HepG2 (cell line): Measurements from ENCODE around the gene HIVEP2. TPM values are rescaled to one million over a fixed set of nuclear protein-coding genes. Genes with fewer than 3 reads are reported as not detected.

Source experiments
- ATAC-seq: fragments of 200-7000 bp; cut with Tn5 transposase; 3 replicates; pipeline ENCODE4 v1.9.1; 2020; ENCODE audit warnings: mild to moderate bottlenecking, moderate library complexity
- BruUV-seq: library from RNA; stranded (reverse); fragments of 400-500 nt; replicated peaks from 2 replicates; lab custom pipeline; 2021; lab: Mats Ljungman, UMichigan
- CTCF ChIA-PET: fragments of 300-600 bp; formaldehyde crosslinking; extraction: SDS; loops from one replicate; lab custom pipeline; 2021; ENCODE audit warnings: low total read pairs, inconsistent platforms, low intra/inter-chr PET ratio; lab: Yijun Ruan, JAX
- POLR2A ChIA-PET: fragments of 350-600 bp; sonication (Branson Sonifier 250); formaldehyde crosslinking; loops from one replicate; lab custom pipeline; 2020; ENCODE audit warnings: antibody characterized with exemption, inconsistent platforms; lab: Yijun Ruan, JAX
- DNase-seq: peaks from one replicate; pipeline ENCODE4 v3.0.0-alpha.2; 2015; ENCODE audit warnings: low spot score
- FAIRE-seq: peaks from 3 replicates; lab custom pipeline; 2011; peaks lifted over from hg19 to GRCh38; lab: Jason Lieb, UNC
- H2AFZ ChIP-seq: one replicate; pipeline ENCODE4 v1.6.1; 2011; ENCODE audit warnings: low read length, inconsistent platforms
- H3K27ac ChIP-seq: fragments of 300-600 bp; 3 replicates; pipeline ENCODE4 v1.8.0; 2011; ENCODE audit warnings: mixed run types, mild to moderate bottlenecking, mixed read lengths, low read length, inconsistent platforms; ENCODE audit not compliant: insufficient read depth; ENCODE audit errors: extremely low read length
- H3K27me3 ChIP-seq, 2 experiments: fragments of 200-600 bp in 1 of 2; 2 replicates in 1 of 2; 3 replicates in 1 of 2; pipeline versions ENCODE4 v1.6.0 to v1.8.0; 2011; ENCODE audit warnings: low read length in 2 of 2, mild to moderate bottlenecking in 2 of 2, moderate library complexity in 2 of 2, inconsistent platforms in 1 of 2; ENCODE audit not compliant: insufficient read depth in 2 of 2, control insufficient read depth in 1 of 2
- H3K36me3 ChIP-seq, 2 experiments: fragments of 200-600 bp in 1 of 2; replicated peaks in 1 of 2; 2 replicates in 1 of 2; 3 replicates in 1 of 2; pipeline versions ENCODE4 v1.5.1 to v1.8.0; 2011; ENCODE audit warnings: low read length in 2 of 2, inconsistent platforms in 1 of 2; ENCODE audit not compliant: insufficient read depth in 2 of 2, control insufficient read depth in 1 of 2
- H3K4me1 ChIP-seq: 2 replicates; pipeline ENCODE4 v1.5.1; 2012; ENCODE audit warnings: low read length, inconsistent platforms; ENCODE audit not compliant: insufficient read depth
- H3K4me2 ChIP-seq: 2 replicates; pipeline ENCODE4 v1.6.0; 2011; ENCODE audit warnings: low read depth, low read length, inconsistent platforms
- H3K4me3 ChIP-seq, 3 experiments: fragments of 200-600 bp in 1 of 3; sonication (generic), shearing (Covaris generic) in 1 of 3; replicated peaks in 1 of 3; 2 replicates each; pipeline ENCODE4 v1.5.1; 2011 to 2016; ENCODE audit warnings: low read length in 3 of 3, inconsistent platforms in 2 of 3, low read depth in 2 of 3, mild to moderate bottlenecking in 2 of 3, control low read depth in 1 of 3, mixed read lengths in 1 of 3; ENCODE audit not compliant: insufficient read depth in 1 of 3
- H3K79me2 ChIP-seq: one replicate; pipeline ENCODE4 v1.6.1; 2011; ENCODE audit warnings: low read length, inconsistent platforms; ENCODE audit not compliant: insufficient read depth
- H3K9ac ChIP-seq: 2 replicates; pipeline ENCODE4 v1.6.0; 2011; ENCODE audit warnings: mild to moderate bottlenecking, low read depth, low read length, inconsistent platforms; ENCODE audit not compliant: insufficient read depth
- H3K9me3 ChIP-seq: 2 replicates; pipeline ENCODE4 v1.5.1; 2012; ENCODE audit warnings: mild to moderate bottlenecking, low read length
- H4K20me1 ChIP-seq: 2 replicates; pipeline ENCODE4 v1.6.0; 2011; ENCODE audit warnings: inconsistent platforms, mild to moderate bottlenecking, low read length, moderate library complexity; ENCODE audit not compliant: insufficient read depth
- ELF3 ChIP-seq: IDR thresholded peaks from 2 replicates; pipeline ENCODE4 v1.6.1; 2016; ENCODE audit warnings: missing genetic modification reagents, missing compliant biosample characterization
- GTF3A ChIP-seq: sonication (generic); formaldehyde crosslinking; conservative IDR thresholded peaks from 2 replicates; pipeline ENCODE4 v1.4.0; 2020; ENCODE audit warnings: mild to moderate bottlenecking, missing genetic modification reagents
- HDAC1 ChIP-seq: sonication (generic); formaldehyde crosslinking; IDR thresholded peaks from 2 replicates; pipeline ENCODE4 v1.5.1; 2020; ENCODE audit warnings: mild to moderate bottlenecking, missing genetic modification reagents
- HIC2 ChIP-seq: sonication (generic); formaldehyde crosslinking; IDR thresholded peaks from 2 replicates; pipeline ENCODE4 v1.9.0; 2022; ENCODE audit warnings: low read depth, missing genetic modification reagents
- NCOA2 ChIP-seq: sonication (generic); formaldehyde crosslinking; IDR thresholded peaks from 2 replicates; pipeline ENCODE4 v1.8.0; 2022; ENCODE audit warnings: inconsistent platforms
- POGK ChIP-seq: sonication (generic); formaldehyde crosslinking; conservative IDR thresholded peaks from 2 replicates; pipeline ENCODE4 v1.8.0; 2022; ENCODE audit warnings: mild to moderate bottlenecking, moderate library complexity, missing genetic modification reagents
- RERE ChIP-seq: IDR thresholded peaks from 2 replicates; pipeline ENCODE4 v1.6.1; 2016; ENCODE audit warnings: low read depth, missing genetic modification reagents, missing compliant biosample characterization
- TCF7L2 ChIP-seq: IDR thresholded peaks from 2 replicates; pipeline ENCODE4 v1.6.1; 2011; ENCODE audit warnings: mild to moderate bottlenecking, low read depth, low read length, moderate library complexity
- ZBTB37 ChIP-seq: sonication (generic); formaldehyde crosslinking; IDR thresholded peaks from 2 replicates; pipeline ENCODE4 v1.4.0; 2020; ENCODE audit warnings: mild to moderate bottlenecking, missing genetic modification reagents
- ZNF547 ChIP-seq: sonication (generic); formaldehyde crosslinking; IDR thresholded peaks from 2 replicates; pipeline ENCODE4 v1.5.1; 2020; ENCODE audit warnings: mild to moderate bottlenecking, missing genetic modification reagents
- ZNF562 ChIP-seq: sonication (generic); formaldehyde crosslinking; IDR thresholded peaks from 2 replicates; pipeline ENCODE4 v1.8.0; 2022; ENCODE audit warnings: missing genetic modification reagents, borderline replicate concordance
- ZSCAN22 ChIP-seq: sonication (generic); formaldehyde crosslinking; IDR thresholded peaks from 2 replicates; pipeline ENCODE4 v1.4.0; 2020; ENCODE audit warnings: mild to moderate bottlenecking, missing genetic modification reagents
- WGBS: methylation state at CpG from one replicate; pipeline ENCODE4 v1.1.6; 2017; ENCODE audit warnings: low lambda C conversion rate; 5-methylcytosine and 5-hydroxymethylcytosine counted together
- in situ Hi-C: cut with HindIII; loops from 2 replicates; pipeline ENCODE4 v1.10.0; 2017; ENCODE audit warnings: low pct_unique_long_range_greater_than_20kb; ENCODE audit not compliant: extremely low pct_ligation_motif_present
- intact Hi-C: fragments of 100-400 bp; cut with micrococcal nuclease; formaldehyde crosslinking; loops from one replicate; pipeline ENCODE4 v1.10.0; 2022; ENCODE audit not compliant: unreplicated experiment
- polyA plus RNA-seq, 8 experiments: library from polyadenylated mRNA; depleted of rRNA in 3 of 8; stranded (reverse) in 7 of 8; unstranded in 1 of 8; fragments of >200 nt; fragmentation: Illumina TruSeq in 4 of 8; extraction: Trizol in 4 of 8; gene quantifications; 2 replicates each; pipeline versions ENCODE4 v1.2.1 to v1.2.3, GENCODE V29; 2011 to 2016; ENCODE audit warnings: low read depth in 4 of 8, missing spikeins in 1 of 8, mixed read lengths in 1 of 8; ENCODE audit not compliant: insufficient read depth in 1 of 8
- total RNA-seq, 5 experiments: library from RNA; depleted of rRNA; stranded (reverse); fragments of >200 nt; fragmentation: Illumina TruSeq; extraction: Trizol; gene quantifications; 2 replicates each; pipeline ENCODE4 v1.2.3, GENCODE V29; 2016; ENCODE audit warnings: low read depth in 1 of 5

The HIVEP2 gene
- total and polyA plus RNA-seq, 2 of the 13 experiments (the other 11 are each of a cell fraction or from before 2014, with no cell fraction given): 3.4 to 12.9 TPM

GRCh38 chr6:142729618-142730017 is 215.4 kb downstream of the HIVEP2 start:
- Histone ChIP-seq H3K36me3 (no peaks in the 10 kb centered on the region), H3K9me3 (no peaks in the 10 kb centered on the region), H3K27ac (no peak overlapping the region), H3K27me3 (peaks cover 0 to 13% of the 10 kb centered on the region in 2 experiments; a peak in 2 of 5 replicates), H3K4me3 (no peak overlapping the region), H3K9ac (no peak overlapping the region), H3K4me1 (no peaks in the 10 kb centered on the region), H3K4me2 (no peak overlapping the region), H2AFZ (no peak overlapping the region), H3K79me2 (no peaks in the 10 kb centered on the region), H4K20me1 (no peaks in the 10 kb centered on the region)
- POLR2A ChIA-PET: no interaction called here
- intact Hi-C loops (no loop called here), in situ Hi-C loops (no loop called here)
- ATAC-seq (no peak), DNase-seq (no peak), FAIRE-seq (no peak)
- no TSS peak for BruUV-seq
- 34% methylated on average over 4 of the region's 4 CpGs for WGBS
- CTCF ChIA-PET: no interaction called here
- TF ChIP-seq RERE (CRISPR knock-in tag): no peak
- no peak for TF ChIP-seq POGK (CRISPR knock-in tag)
- no peak for TF ChIP-seq ZNF547 (CRISPR knock-in tag)
- TF ChIP-seq ZBTB37: no peak
- no peak for TF ChIP-seq ELF3 (CRISPR knock-in tag)
- no peak for TF ChIP-seq HDAC1 (CRISPR knock-in tag)
- TF ChIP-seq ZSCAN22 (CRISPR knock-in tag): no peak
- TF ChIP-seq ZNF562 (CRISPR knock-in tag): no peak
- no peak for TF ChIP-seq GTF3A (CRISPR knock-in tag)
- no peak for TF ChIP-seq TCF7L2
- no peak for TF ChIP-seq NCOA2 (CRISPR knock-in tag)
- no peak for TF ChIP-seq HIC2 (CRISPR knock-in tag)
